Measurements from ENCODE around the gene RPL10A. TPM values are rescaled to one million over a fixed set of nuclear protein-coding genes. Genes with fewer than 3 reads are reported as not detected.

Gene RPL10A
- total RNA-seq, 4 donors from 2014 or later: 1,714 to 2,467 (median 2,118) TPM

GRCh38 chr6:35489066-35489465 is 20.9 kb downstream of the RPL10A start:
- TF ChIP-seq CTCF (IDR thresholded peaks at IDR 0.05): no peak
- no peak for TF ChIP-seq POLR2A (IDR thresholded peaks at IDR 0.05)
- intact Hi-C loops (cut with DNase I; ENCODE audit: low total_unique reads): no loop called here
- no peak overlapping the region for H3K4me3 ChIP-seq (ENCODE audit: low read depth, poor library complexity, severe bottlenecking)
- no peak for DNase-seq (ENCODE audit: low spot score in 2 of 2)
- WGBS, 2 donors: 45 to 71% methylated on average over 1 of the region's 1 CpG

GRCh38 chr6:35489995-35490791 is 22.0 kb downstream of the RPL10A start:
- WGBS, 2 donors: 11 to 19% methylated on average over 11 to 28 of the region's 28 CpGs

GRCh38 chr6:35490821-35491557 is 22.8 kb downstream of the RPL10A start:
- DNase-seq (ENCODE audit: low spot score in 2 of 2): no peak
- WGBS, 2 donors: 46 to 49% methylated on average over 8 of the region's 8 CpGs
- TF ChIP-seq POLR2A (IDR thresholded peaks at IDR 0.05): no peak
- TF ChIP-seq CTCF (IDR thresholded peaks at IDR 0.05): no peak
- H3K4me3 ChIP-seq (ENCODE audit: low read depth, poor library complexity, severe bottlenecking): no peak overlapping the region
- intact Hi-C loops (cut with DNase I; ENCODE audit: low total_unique reads): no loop called here

More at GRCh38 chr6:35489995-35490791, 22.0 kb downstream of the RPL10A start:
- H3K4me3 ChIP-seq (ENCODE audit: low read depth, poor library complexity, severe bottlenecking): no peak overlapping the region
- intact Hi-C loops (cut with DNase I; ENCODE audit: low total_unique reads): no loop called here
- TF ChIP-seq CTCF (IDR thresholded peaks at IDR 0.05) (no peak), POLR2A (IDR thresholded peaks at IDR 0.05) (no peak)
- DNase-seq (ENCODE audit: low spot score in 2 of 2): peak in 1 of 2 donors; percentile 93

GRCh38 chr6:35491558-35492257 is 23.5 kb downstream of the RPL10A start:
- TF ChIP-seq POLR2A (IDR thresholded peaks at IDR 0.05) (no peak), CTCF (IDR thresholded peaks at IDR 0.05) (no peak)
- H3K4me3 ChIP-seq (ENCODE audit: low read depth, poor library complexity, severe bottlenecking): no peak overlapping the region

GRCh38 chr6:35492258-35492973 is 24.2 kb downstream of the RPL10A start:
- H3K4me3 ChIP-seq (ENCODE audit: low read depth, poor library complexity, severe bottlenecking): no peak overlapping the region
- DNase-seq (ENCODE audit: low spot score in 2 of 2): no peak
- no peak for TF ChIP-seq POLR2A (IDR thresholded peaks at IDR 0.05)
- no peak for TF ChIP-seq CTCF (IDR thresholded peaks at IDR 0.05)
- intact Hi-C loops (cut with DNase I; ENCODE audit: low total_unique reads): no loop called here
- WGBS, 2 donors: 45 to 46% methylated on average over 5 to 7 of the region's 7 CpGs

More at GRCh38 chr6:35491558-35492257, 23.5 kb downstream of the RPL10A start:
- DNase-seq (ENCODE audit: low spot score in 2 of 2): no peak
- intact Hi-C loops (cut with DNase I; ENCODE audit: low total_unique reads): no loop called here
- WGBS, 2 donors: 57% methylated on average over 5 of the region's 5 CpGs
